Measurements from ENCODE around the gene PLOD1.
A peak's percentile ranks its signal among the peaks of the same experiment; 100 is the strongest.
"Not testable (repeated sequence)": the region's sequence is repeated elsewhere in the genome, so short reads cannot be mapped to it uniquely, and the experiment has no call there.

PLOD1 gene

GRCh38 chr1:11934302-11935056, at the start of gene PLOD1:
Gene PLOD1, plus strand, starts transcription at chr1:11934717. Its CDS starts 63 bp downstream, at chr1:11934780.
- DNase-seq, result peak; percentile 71

- no peak for DNase-seq
Measured at GRCh38 chr1:11885916-11886315, 48.6 kb upstream of the PLOD1 start.

GRCh38 chr1:11886986-11887665, 47.4 kb upstream of the PLOD1 start:
- no peak for DNase-seq

GRCh38 chr1:11887666-11888007, 46.9 kb upstream of the PLOD1 start:
- no peak for DNase-seq

- DNase-seq, result no peak
Measured at GRCh38 chr1:11888206-11888876, 46.2 kb upstream of the PLOD1 start.

GRCh38 chr1:11888877-11889208, 45.7 kb upstream of the PLOD1 start:
- no peak for DNase-seq

- DNase-seq, result no peak
Measured at GRCh38 chr1:11891433-11892186, 42.9 kb upstream of the PLOD1 start.

- peak; percentile 66 for DNase-seq
Measured at GRCh38 chr1:11893907-11894251, 40.6 kb upstream of the PLOD1 start.

- not testable (repeated sequence) for DNase-seq
Measured at GRCh38 chr1:11894501-11894900, 40.0 kb upstream of the PLOD1 start.

- DNase-seq, result no peak
Measured at GRCh38 chr1:11898086-11898785, 36.3 kb upstream of the PLOD1 start.

GRCh38 chr1:11898831-11899467, 35.6 kb upstream of the PLOD1 start:
- DNase-seq, result no peak

GRCh38 chr1:11901446-11901845, 33.1 kb upstream of the PLOD1 start:
- DNase-seq, result not testable (repeated sequence)

GRCh38 chr1:11903210-11903609, 31.3 kb upstream of the PLOD1 start:
- DNase-seq, result no peak

- not testable (repeated sequence) for DNase-seq
Measured at GRCh38 chr1:11904156-11904555, 30.4 kb upstream of the PLOD1 start.

GRCh38 chr1:11904978-11905377, 29.5 kb upstream of the PLOD1 start:
- DNase-seq, result no peak

GRCh38 chr1:11906870-11907269, 27.6 kb upstream of the PLOD1 start:
- DNase-seq, result no peak

GRCh38 chr1:11907275-11908094, 27.0 kb upstream of the PLOD1 start:
- peak; percentile 98 for DNase-seq

GRCh38 chr1:11908095-11908675, 26.3 kb upstream of the PLOD1 start:
- DNase-seq, result peak; percentile 99

GRCh38 chr1:11910914-11911228, 23.6 kb upstream of the PLOD1 start:
- DNase-seq, result not testable (repeated sequence)

GRCh38 chr1:11912000-11912399, 22.5 kb upstream of the PLOD1 start:
- DNase-seq, result no peak
